SK-N-SH treated with all-trans-retinoic acid at 6 μM for 48 hours (cell line): ENCODE data around the gene PRR13.

ENCODE experiments used
- OSR1 ChIP-seq: fragments of 250-450 bp; sonication (Bioruptor Pico); IDR thresholded peaks from 2 replicates; pipeline ENCODE4 v1.8.0; 2022; ENCODE audit warnings: moderate library complexity, mild to moderate bottlenecking, inconsistent platforms
- ZFP30 ChIP-seq: fragments of 450-650 bp; formaldehyde crosslinking; IDR thresholded peaks from 2 replicates; pipeline ENCODE4 v1.5.0; 2022; ENCODE audit warnings: mild to moderate bottlenecking, moderate library complexity

GRCh38 chr12:53478865-53479264 lies 37.3 kb downstream of the PRR13 start:
- TF ChIP-seq OSR1 (CRISPR knock-in tag) (no peak), ZFP30 (no peak)
